IMR-90 (cell line): ENCODE data around the gene BEGAIN. TPM values are rescaled to one million over a fixed set of nuclear protein-coding genes. Genes with fewer than 3 reads are reported as not detected.

Experiments
- ATAC-seq: fragments of 200-7000 bp; cut with Tn5 transposase; 2 replicates; pipeline ENCODE4 v1.9.1; 2020; ENCODE audit warnings: low read depth, mild to moderate bottlenecking, moderate library complexity
- BruUV-seq: library from RNA; stranded (reverse); fragments of 400-500 nt; replicated peaks from 2 replicates; lab custom pipeline; 2021; lab: Mats Ljungman, UMichigan
- CTCF ChIA-PET: fragments of 300-600 bp; formaldehyde crosslinking; extraction: SDS; loops from one replicate; lab custom pipeline; 2021; ENCODE audit warnings: antibody characterized with exemption; lab: Yijun Ruan, JAX
- POLR2A ChIA-PET: fragments of 300-600 bp; sonication (Branson Sonifier 250); formaldehyde crosslinking; loops from one replicate; lab custom pipeline; 2022; ENCODE audit warnings: antibody characterized with exemption; ENCODE audit not compliant: unreplicated experiment; lab: Charles Lee
- DNase-seq: peaks from one replicate; pipeline ENCODE4 v3.0.0; 2013
- H2AFZ ChIP-seq: replicated peaks from 2 replicates; pipeline ENCODE3; 2013; ENCODE audit warnings: low read length, mild to moderate bottlenecking; ENCODE audit not compliant: poor library complexity
- H2AK5ac ChIP-seq: 2 replicates; pipeline ENCODE4 v1.6.1; 2013; ENCODE audit warnings: low read depth, low read length, inconsistent platforms
- H2AK9ac ChIP-seq: replicated peaks from 2 replicates; pipeline ENCODE3; 2013; ENCODE audit warnings: mild to moderate bottlenecking, low read depth, low read length, moderate library complexity; ENCODE audit not compliant: poor library complexity
- H2BK120ac ChIP-seq: 2 replicates; pipeline ENCODE4 v1.6.1; 2013; ENCODE audit warnings: low read depth, low read length, inconsistent platforms
- H2BK15ac ChIP-seq: 3 replicates; pipeline ENCODE4 v1.6.1; 2013; ENCODE audit warnings: low read depth, low read length, inconsistent platforms
- H2BK20ac ChIP-seq: 2 replicates; pipeline ENCODE4 v1.6.1; 2013; ENCODE audit warnings: low read depth, mild to moderate bottlenecking, inconsistent platforms, low read length, moderate library complexity
- H2BK5ac ChIP-seq: 2 replicates; pipeline ENCODE4 v1.6.1; 2013; ENCODE audit warnings: mild to moderate bottlenecking, low read depth, low read length, inconsistent platforms; ENCODE audit not compliant: poor library complexity, severe bottlenecking
- H3K14ac ChIP-seq: replicated peaks from 2 replicates; pipeline ENCODE4 v1.6.1; 2013; ENCODE audit warnings: low read depth, low read length, inconsistent platforms
- H3K18ac ChIP-seq: 2 replicates; pipeline ENCODE4 v1.6.1; 2013; ENCODE audit warnings: low read depth, low read length, control low read depth
- H3K23ac ChIP-seq: 2 replicates; pipeline ENCODE4 v1.6.1; 2013; ENCODE audit warnings: low read depth, low read length, inconsistent platforms
- H3K27ac ChIP-seq: 2 replicates; pipeline ENCODE4 v1.5.1; 2013; ENCODE audit warnings: mild to moderate bottlenecking, control low read depth, low read length; ENCODE audit not compliant: insufficient read depth
- H3K27me3 ChIP-seq: 2 replicates; pipeline ENCODE4 v1.6.1; 2013; ENCODE audit warnings: low read length; ENCODE audit not compliant: control insufficient read depth, insufficient read depth
- H3K36me3 ChIP-seq: 2 replicates; pipeline ENCODE4 v1.6.1; 2013; ENCODE audit warnings: low read length, mixed read lengths; ENCODE audit not compliant: control insufficient read depth, insufficient read depth
- H3K4ac ChIP-seq: 2 replicates; pipeline ENCODE4 v1.6.1; 2013; ENCODE audit warnings: low read depth, low read length, inconsistent platforms
- H3K4me1 ChIP-seq: 2 replicates; pipeline ENCODE4 v1.6.1; 2013; ENCODE audit warnings: low read length, mixed read lengths; ENCODE audit not compliant: control insufficient read depth, insufficient read depth
- H3K4me2 ChIP-seq: 2 replicates; pipeline ENCODE4 v1.6.1; 2013; ENCODE audit warnings: low read depth, mild to moderate bottlenecking, control low read depth, low read length, moderate library complexity
- H3K4me3 ChIP-seq: 2 replicates; pipeline ENCODE4 v1.5.1; 2013; ENCODE audit warnings: low read depth, mild to moderate bottlenecking, control low read depth, low read length, moderate library complexity; ENCODE audit not compliant: insufficient read depth
- H3K56ac ChIP-seq: 2 replicates; pipeline ENCODE4 v1.6.1; 2013; ENCODE audit warnings: low read length, inconsistent platforms; ENCODE audit not compliant: insufficient read depth; ENCODE audit errors: extremely low read depth
- H3K79me1 ChIP-seq, 2 experiments: 2 replicates each; pipeline ENCODE4 v1.6.1; 2013; ENCODE audit warnings: low read length in 2 of 2, inconsistent platforms in 1 of 2, low read depth in 1 of 2
- H3K9ac ChIP-seq: 2 replicates; pipeline ENCODE4 v1.6.1; 2013; ENCODE audit warnings: low read depth, low read length, control low read depth
- H3K9me1 ChIP-seq: 2 replicates; pipeline ENCODE4 v1.6.1; 2013; ENCODE audit warnings: low read length, inconsistent platforms; ENCODE audit not compliant: insufficient read depth
- H3K9me3 ChIP-seq: 2 replicates; pipeline ENCODE4 v1.6.1; 2013; ENCODE audit warnings: low read length; ENCODE audit not compliant: control insufficient read depth, insufficient read depth
- H4K20me1 ChIP-seq: 2 replicates; pipeline ENCODE4 v1.6.1; 2013; ENCODE audit warnings: low read length, inconsistent platforms; ENCODE audit not compliant: insufficient read depth
- H4K5ac ChIP-seq: 2 replicates; pipeline ENCODE4 v1.6.1; 2013; ENCODE audit warnings: mild to moderate bottlenecking, low read depth, low read length, control low read depth
- H4K8ac ChIP-seq, 2 experiments: 2 replicates each; pipeline ENCODE4 v1.6.1; 2013; ENCODE audit warnings: low read depth in 2 of 2, low read length in 2 of 2, control low read depth in 1 of 2, inconsistent platforms in 1 of 2
- H4K91ac ChIP-seq: 2 replicates; pipeline ENCODE4 v1.6.1; 2013; ENCODE audit warnings: low read depth, low read length, inconsistent platforms; ENCODE audit not compliant: insufficient read depth
- CEBPB ChIP-seq: IDR thresholded peaks from 2 replicates; pipeline ENCODE4 v1.6.1; 2012; ENCODE audit warnings: low read depth, low read length, improper control_type of control experiment
- CHD1 ChIP-seq: IDR thresholded peaks from 2 replicates; pipeline ENCODE4 v1.6.1; 2012; ENCODE audit warnings: low read depth, low read length, improper control_type of control experiment
- MXI1 ChIP-seq: IDR thresholded peaks from 2 replicates; pipeline ENCODE4 v1.6.1; 2012; ENCODE audit warnings: low read depth, mild to moderate bottlenecking, low read length, moderate library complexity, borderline replicate concordance
- NFE2L2 ChIP-seq: fragments of 150-350 bp; IDR thresholded peaks from 2 replicates; pipeline ENCODE4 v1.6.1; 2016; ENCODE audit warnings: low read depth, mild to moderate bottlenecking, low read length
- POLR2A ChIP-seq: IDR thresholded peaks from 2 replicates; pipeline ENCODE4 v1.6.1; 2012; ENCODE audit warnings: mild to moderate bottlenecking, low read depth, low read length
- RFX5 ChIP-seq: IDR thresholded peaks from 2 replicates; pipeline ENCODE4 v1.8.0; 2012; ENCODE audit warnings: low read depth, mild to moderate bottlenecking, low read length, moderate library complexity
- WGBS, 2 experiments: methylation state at CpG; one replicate each; pipeline versions ENCODE4 v1.1.5 to v1.1.7; 2013; ENCODE audit warnings: missing lambda C conversion rate in 2 of 2; ENCODE audit not compliant: insufficient read length in 1 of 2; ENCODE audit errors: extremely low coverage in 2 of 2; 5-methylcytosine and 5-hydroxymethylcytosine counted together
- dilution Hi-C: fragments of 300-500 bp; cut with HindIII; formaldehyde crosslinking; loops from one replicate; pipeline ENCODE4 v1.14.3; 2018; ENCODE audit warnings: low sequenced_read_pairs; ENCODE audit not compliant: unreplicated experiment
- in situ Hi-C: fragments of 300-500 bp; cut with MboI; formaldehyde crosslinking; loops from 3 replicates; pipeline ENCODE4 v1.14.3; 2019; ENCODE audit warnings: low sequenced_read_pairs, inconsistent platforms, mixed read lengths
- intact Hi-C: fragments of 100-400 bp; cut with micrococcal nuclease; formaldehyde crosslinking; loops from 2 replicates; pipeline ENCODE4 v1.10.0; 2022
- polyA plus RNA-seq, 3 experiments: library from polyadenylated mRNA; depleted of rRNA; stranded (reverse); fragments of >200 nt; gene quantifications; 2 replicates each; pipeline ENCODE4 v1.2.3, GENCODE V29; 2012; ENCODE audit warnings: low replicate concordance in 1 of 3
- total RNA-seq: library from RNA; depleted of rRNA; stranded (reverse); fragments of >200 nt; gene quantifications from 2 replicates; pipeline ENCODE4 v1.2.3, GENCODE V29; 2012
- TF ChIP-seq, protein P1 (sequence below): fragments of 150-350 bp; IDR thresholded peaks from 2 replicates; pipeline ENCODE4 v1.6.1; 2016; ENCODE audit warnings: low read depth, mild to moderate bottlenecking, low read length, moderate library complexity, borderline replicate concordance

The BEGAIN gene
- total and polyA plus RNA-seq, 2 of the 4 experiments (the other 2 are of a cell fraction): 0.18 to 0.99 TPM

DNA sequence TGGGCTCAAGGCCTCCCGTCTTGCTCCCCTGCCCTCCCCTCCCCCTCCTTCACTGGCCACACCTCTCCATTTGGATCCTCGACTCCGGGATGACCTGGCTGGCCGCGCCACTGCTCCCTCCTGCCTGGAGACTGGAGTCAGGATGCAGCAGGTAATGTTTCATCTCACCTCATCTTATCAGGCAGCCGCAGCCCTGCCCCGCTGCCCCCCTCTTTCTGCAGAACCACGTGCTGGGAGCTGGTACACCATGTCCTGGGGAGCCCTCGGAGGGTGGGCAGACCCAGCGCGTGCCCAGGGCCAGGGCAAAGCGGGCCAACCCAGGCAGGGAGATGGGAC lies 31.1 kb downstream of the BEGAIN start:
- peaks cover 47% of the 10 kb centered on the region for H3K27me3 ChIP-seq
- no peak overlapping the region for H2BK20ac ChIP-seq
- H3K18ac ChIP-seq: no peak overlapping the region
- CTCF ChIA-PET: no interaction called here
- no peaks in the 10 kb centered on the region; the same call in 1 of the 2 replicates for H4K20me1 ChIP-seq
- H2AK5ac ChIP-seq: no peak overlapping the region
- no peak overlapping the region for H4K91ac ChIP-seq
- H2AFZ ChIP-seq: no peak overlapping the region
- ATAC-seq (no peak), DNase-seq (no peak)
- no peak overlapping the region for H3K23ac ChIP-seq
- no peaks in the 10 kb centered on the region for H3K79me1 ChIP-seq
- H3K36me3 ChIP-seq: no peaks in the 10 kb centered on the region
- no peak overlapping the region for H2BK5ac ChIP-seq
- no peaks in the 10 kb centered on the region for H3K9me1 ChIP-seq
- BruUV-seq: no TSS peak
- no peak overlapping the region for H3K56ac ChIP-seq
- H3K27ac ChIP-seq: no peak overlapping the region
- H3K4ac ChIP-seq: no peak overlapping the region
- H3K4me2 ChIP-seq: no peak overlapping the region
- TF ChIP-seq CEBPB: no peak
- no peak for TF ChIP-seq MXI1
- TF ChIP-seq RFX5: no peak
- no peak for TF ChIP-seq CHD1
- no peak for TF ChIP-seq NFE2L2
- TF ChIP-seq POLR2A: no peak
- TF ChIP-seq, protein P1, sequence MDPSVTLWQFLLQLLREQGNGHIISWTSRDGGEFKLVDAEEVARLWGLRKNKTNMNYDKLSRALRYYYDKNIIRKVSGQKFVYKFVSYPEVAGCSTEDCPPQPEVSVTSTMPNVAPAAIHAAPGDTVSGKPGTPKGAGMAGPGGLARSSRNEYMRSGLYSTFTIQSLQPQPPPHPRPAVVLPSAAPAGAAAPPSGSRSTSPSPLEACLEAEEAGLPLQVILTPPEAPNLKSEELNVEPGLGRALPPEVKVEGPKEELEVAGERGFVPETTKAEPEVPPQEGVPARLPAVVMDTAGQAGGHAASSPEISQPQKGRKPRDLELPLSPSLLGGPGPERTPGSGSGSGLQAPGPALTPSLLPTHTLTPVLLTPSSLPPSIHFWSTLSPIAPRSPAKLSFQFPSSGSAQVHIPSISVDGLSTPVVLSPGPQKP: no peak
- WGBS, 2 experiments: 70% methylated on average over 4 of the region's 12 CpGs; no CpG with 5 or more reads in 1 of the 2 experiments
- POLR2A ChIA-PET: no interaction called here
- intact Hi-C loops: no loop called here
- H4K8ac ChIP-seq: no peak overlapping the region
- H2AK9ac ChIP-seq: no peak overlapping the region
- dilution Hi-C loops: no loop called here
- no peak overlapping the region for H2BK15ac ChIP-seq
- no peak overlapping the region for H3K4me3 ChIP-seq
- in situ Hi-C loops: no loop called here
- H3K9me3 ChIP-seq: no peaks in the 10 kb centered on the region
- no peak overlapping the region for H4K5ac ChIP-seq
- H3K14ac ChIP-seq: no peak overlapping the region
- H3K4me1 ChIP-seq: no peaks in the 10 kb centered on the region
- H2BK120ac ChIP-seq: no peak overlapping the region
- H3K9ac ChIP-seq: no peak overlapping the region
